ENCODE results near the gene CD151.

CD151 gene

GRCh38 chr11:843818-844692, 11.3 kb downstream of the CD151 start:
- peak; percentile 92 for DNase-seq (ENCODE audit: extremely low read depth, low read depth)
- no peak for TF ChIP-seq CTCF (IDR thresholded peaks at IDR 0.05; ENCODE audit: low read depth, low read length)

- no peak; the same call in 1 of the 2 replicates for TF ChIP-seq CTCF (IDR thresholded peaks at IDR 0.05; ENCODE audit: low read depth, low read length)
- DNase-seq (ENCODE audit: extremely low read depth, low read depth): peak; percentile 96
Measured at GRCh38 chr11:844693-845644, 12.2 kb downstream of the CD151 start.

DNA sequence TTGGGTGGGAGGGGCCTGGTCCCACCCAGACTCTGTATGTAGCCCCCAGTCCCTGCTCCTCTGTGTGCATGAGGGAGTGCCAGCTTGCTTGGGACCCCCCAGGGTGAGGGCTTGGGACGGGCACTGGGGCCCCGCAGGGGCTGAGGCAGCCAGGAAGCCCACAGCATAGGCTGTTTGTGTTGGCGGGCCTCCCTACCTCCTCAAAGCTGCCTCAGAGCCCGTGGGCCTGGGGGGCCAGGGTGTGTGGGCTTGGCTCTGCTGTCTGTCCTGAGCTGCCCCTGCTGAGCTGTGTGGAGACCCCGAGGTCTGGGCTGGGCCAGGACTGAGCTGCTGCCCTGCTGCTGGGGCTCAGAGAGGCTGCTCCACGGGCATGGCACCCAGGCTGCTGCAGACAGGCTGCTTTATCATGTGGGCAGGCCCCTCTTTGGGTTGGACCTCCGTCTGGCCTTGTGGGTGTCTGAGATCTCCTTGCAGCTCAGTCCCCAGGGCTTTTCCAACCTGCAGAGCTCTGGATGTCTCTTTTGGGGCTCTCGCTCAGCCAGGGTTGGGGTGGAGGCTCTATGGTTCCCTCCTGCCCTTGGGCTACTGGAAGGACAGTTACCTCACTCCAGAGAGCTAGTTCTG, 13.2 kb downstream of the CD151 start:
- TF ChIP-seq CTCF (IDR thresholded peaks at IDR 0.05; ENCODE audit: low read depth, low read length): no peak
- no peak for DNase-seq (ENCODE audit: extremely low read depth, low read depth)

DNA sequence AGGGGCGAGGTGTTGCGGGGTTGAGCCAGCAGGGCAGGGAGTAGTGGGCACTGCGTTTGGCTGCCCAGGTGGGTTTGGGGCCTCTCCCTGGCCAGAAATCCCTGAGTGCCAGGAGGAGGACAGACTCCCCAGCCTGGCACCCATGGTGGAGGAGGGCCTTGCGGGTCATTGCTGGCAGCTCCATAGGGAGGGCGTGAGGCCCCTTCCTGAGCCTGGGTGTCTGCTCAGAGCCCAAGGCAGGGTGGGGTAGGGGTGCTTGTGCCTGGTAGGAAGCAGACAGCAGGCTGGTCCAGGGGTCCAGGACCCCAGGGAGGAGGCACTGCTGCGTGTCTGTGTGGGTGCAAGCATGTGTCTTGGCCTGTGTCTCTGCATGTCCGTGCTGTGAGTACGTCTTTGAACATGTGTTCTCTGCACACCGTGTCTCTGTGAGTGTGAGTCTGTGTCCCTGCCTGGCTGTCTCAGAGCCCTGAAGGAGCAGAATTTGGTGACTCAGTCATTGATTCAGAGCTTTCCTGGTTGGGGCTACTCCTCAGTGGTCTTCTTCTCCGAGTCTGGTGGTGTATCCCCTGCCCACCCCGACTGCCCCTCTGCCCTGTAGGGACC, 13.8 kb downstream of the CD151 start:
- DNase-seq (ENCODE audit: extremely low read depth, low read depth): no peak
- TF ChIP-seq CTCF (IDR thresholded peaks at IDR 0.05; ENCODE audit: low read depth, low read length): no peak

- no peak for DNase-seq (ENCODE audit: extremely low read depth, low read depth)
- no peak for TF ChIP-seq CTCF (IDR thresholded peaks at IDR 0.05; ENCODE audit: low read depth, low read length)
Measured at GRCh38 chr11:847876-848275, 15.1 kb downstream of the CD151 start.

- peak; percentile 81 for TF ChIP-seq CTCF (IDR thresholded peaks at IDR 0.05; ENCODE audit: low read depth, low read length)
- no peak for DNase-seq (ENCODE audit: extremely low read depth, low read depth)
Measured at GRCh38 chr11:848380-848931, 15.7 kb downstream of the CD151 start.
